H9 (cell line): ENCODE data around the gene RAPGEF6. TPM values are rescaled to one million over a fixed set of nuclear protein-coding genes. Genes with fewer than 3 reads are reported as not detected.

Experiments used
- DNase-seq: peaks from one replicate; pipeline ENCODE4 v3.0.0-alpha.2; 2017
- H2AFZ ChIP-seq: one replicate; pipeline ENCODE4 v1.6.1; 2013; ENCODE audit warnings: mild to moderate bottlenecking, low read length, control low read depth, moderate library complexity
- H2AK5ac ChIP-seq: 2 replicates; pipeline ENCODE4 v1.6.1; 2013; ENCODE audit warnings: low read length, control low read depth, mixed read lengths; ENCODE audit not compliant: insufficient read length
- H2BK120ac ChIP-seq: one replicate; pipeline ENCODE4 v1.6.1; 2013; ENCODE audit warnings: low read depth, mild to moderate bottlenecking, low read length, control low read depth, inconsistent platforms; ENCODE audit not compliant: poor library complexity, severe bottlenecking
- H2BK12ac ChIP-seq: 2 replicates; pipeline ENCODE4 v1.6.1; 2013; ENCODE audit warnings: low read length, control low read depth, mixed read lengths, low read depth; ENCODE audit not compliant: insufficient read length
- H2BK15ac ChIP-seq: 2 replicates; pipeline ENCODE4 v1.6.1; 2013; ENCODE audit warnings: low read depth, low read length, control low read depth
- H2BK20ac ChIP-seq: one replicate; pipeline ENCODE4 v1.6.1; 2013; ENCODE audit warnings: low read depth, mild to moderate bottlenecking, low read length, control low read depth, inconsistent platforms; ENCODE audit not compliant: poor library complexity, severe bottlenecking
- H2BK5ac ChIP-seq: 2 replicates; pipeline ENCODE4 v1.6.1; 2013; ENCODE audit warnings: low read length, control low read depth, mixed read lengths; ENCODE audit not compliant: insufficient read length
- H3K14ac ChIP-seq: 2 replicates; pipeline ENCODE4 v1.6.1; 2013; ENCODE audit warnings: low read length, control low read depth; ENCODE audit not compliant: insufficient read depth
- H3K18ac ChIP-seq: 2 replicates; pipeline ENCODE4 v1.6.1; 2013; ENCODE audit warnings: low read depth, mild to moderate bottlenecking, mixed read lengths, low read length, control low read depth; ENCODE audit not compliant: insufficient read length
- H3K23ac ChIP-seq: 2 replicates; pipeline ENCODE4 v1.6.1; 2013; ENCODE audit warnings: low read length, control low read depth, mixed read lengths, low read depth; ENCODE audit not compliant: insufficient read length
- H3K23me2 ChIP-seq: 2 replicates; pipeline ENCODE4 v1.6.1; 2013; ENCODE audit warnings: low read depth, mild to moderate bottlenecking, mixed read lengths, low read length, control low read depth; ENCODE audit not compliant: insufficient read length, poor library complexity, severe bottlenecking
- H3K27ac ChIP-seq: 2 replicates; pipeline ENCODE4 v1.5.1; 2013; ENCODE audit warnings: low read length, control low read depth, mixed read lengths, low read depth; ENCODE audit not compliant: insufficient read length
- H3K27me3 ChIP-seq: 2 replicates; pipeline ENCODE4 v1.6.1; 2013; ENCODE audit warnings: low read length, control low read depth, inconsistent platforms; ENCODE audit not compliant: insufficient read depth
- H3K4ac ChIP-seq: 2 replicates; pipeline ENCODE4 v1.6.1; 2013; ENCODE audit warnings: low read depth, mild to moderate bottlenecking, control low read depth, inconsistent platforms, low read length, moderate library complexity
- H3K4me1 ChIP-seq: 2 replicates; pipeline ENCODE4 v1.6.1; 2013; ENCODE audit warnings: low read length, control low read depth, inconsistent platforms; ENCODE audit not compliant: insufficient read depth
- H3K4me2 ChIP-seq: 2 replicates; pipeline ENCODE4 v1.6.1; 2013; ENCODE audit warnings: low read length, control low read depth, mixed read lengths; ENCODE audit not compliant: insufficient read length, insufficient read depth
- H3K56ac ChIP-seq: 2 replicates; pipeline ENCODE4 v1.6.1; 2013; ENCODE audit warnings: low read depth, mild to moderate bottlenecking, mixed read lengths, low read length, control low read depth; ENCODE audit not compliant: insufficient read length
- H3K79me1 ChIP-seq: 2 replicates; pipeline ENCODE4 v1.6.1; 2013; ENCODE audit warnings: low read depth, mild to moderate bottlenecking, moderate library complexity, low read length, control low read depth, inconsistent platforms; ENCODE audit not compliant: insufficient read depth, poor library complexity, severe bottlenecking
- H3K79me2 ChIP-seq: 2 replicates; pipeline ENCODE4 v1.6.1; 2013; ENCODE audit warnings: low read length, control low read depth, inconsistent platforms; ENCODE audit not compliant: insufficient read depth
- H3K9ac ChIP-seq: 2 replicates; pipeline ENCODE4 v1.6.1; 2013; ENCODE audit warnings: low read length, control low read depth, mixed read lengths; ENCODE audit not compliant: insufficient read length; ENCODE audit errors: extremely low read depth
- H3K9me3 ChIP-seq: one replicate; pipeline ENCODE4 v1.6.1; 2013; ENCODE audit warnings: low read depth, low read length, inconsistent platforms; ENCODE audit not compliant: control insufficient read depth
- H3T11ph ChIP-seq: one replicate; pipeline ENCODE4 v1.6.1; 2013; ENCODE audit warnings: mild to moderate bottlenecking, low read length, control low read depth, inconsistent platforms
- H4K20me1 ChIP-seq: one replicate; pipeline ENCODE4 v1.6.1; 2013; ENCODE audit not compliant: control insufficient read depth, insufficient read length, insufficient read depth
- H4K5ac ChIP-seq: 2 replicates; pipeline ENCODE4 v1.6.1; 2013; ENCODE audit warnings: low read depth, mild to moderate bottlenecking, mixed read lengths, low read length, control low read depth; ENCODE audit not compliant: insufficient read length
- H4K8ac ChIP-seq: replicated peaks from 2 replicates; pipeline ENCODE4 v1.6.1; 2013; ENCODE audit warnings: low read length, control low read depth, mixed read lengths, low read depth; ENCODE audit not compliant: insufficient read length
- H4K91ac ChIP-seq: 2 replicates; pipeline ENCODE4 v1.6.1; 2013; ENCODE audit warnings: low read depth, mild to moderate bottlenecking, moderate library complexity, mixed read lengths, low read length, control low read depth; ENCODE audit not compliant: insufficient read length
- H3K27ac Mint-ChIP-seq, 3 experiments: 2 replicates in 2 of 3; 3 replicates in 1 of 3; pipeline ENCODE4 v1.8.0; 2020 to 2021; ENCODE audit warnings: mixed read lengths in 3 of 3, mild to moderate bottlenecking in 1 of 3, moderate library complexity in 1 of 3
- H3K27me3 Mint-ChIP-seq: 2 replicates; pipeline ENCODE4 v1.8.0; 2021; ENCODE audit warnings: low read depth, mild to moderate bottlenecking, moderate library complexity, mixed read lengths
- H3K36me3 Mint-ChIP-seq, 3 experiments: 2 replicates in 2 of 3; 3 replicates in 1 of 3; pipeline ENCODE4 v1.8.0; 2020 to 2021; ENCODE audit warnings: low read depth in 3 of 3, mixed read lengths in 3 of 3; ENCODE audit not compliant: insufficient read depth in 1 of 3
- H3K4me1 Mint-ChIP-seq, 2 experiments: 2 replicates each; pipeline ENCODE4 v1.8.0; 2020; ENCODE audit warnings: mixed read lengths in 2 of 2
- H3K4me3 Mint-ChIP-seq, 2 experiments: 2 replicates in 1 of 2; 3 replicates in 1 of 2; pipeline ENCODE4 v1.8.0; 2020 to 2021; ENCODE audit warnings: mild to moderate bottlenecking in 2 of 2, mixed read lengths in 2 of 2, moderate library complexity in 1 of 2
- H3K9me3 Mint-ChIP-seq, 2 experiments: 2 replicates in 1 of 2; 3 replicates in 1 of 2; pipeline ENCODE4 v1.8.0; 2020; ENCODE audit warnings: mild to moderate bottlenecking in 2 of 2, mixed read lengths in 2 of 2, moderate library complexity in 1 of 2
- WGBS: extraction: QIAGEN DNeasy Blood & Tissue Kit; methylation state at CpG from one replicate; pipeline ENCODE4 v1.1.7; 2013; ENCODE audit warnings: missing lambda C conversion rate, low lambda C conversion rate, mixed read lengths; ENCODE audit not compliant: insufficient read length; ENCODE audit errors: extremely low coverage; 5-methylcytosine and 5-hydroxymethylcytosine counted together
- total RNA-seq: library from RNA; stranded (reverse); gene quantifications from 2 replicates; pipeline ENCODE4 v1.2.1, GENCODE V29; 2021
- TF ChIP-seq, protein P1 (sequence below): fragments of 200-600 bp; sonication (generic); conservative IDR thresholded peaks from 3 replicates; pipeline ENCODE4 v1.8.0; 2021; ENCODE audit warnings: antibody characterized with exemption, mild to moderate bottlenecking

RAPGEF6 gene
- total RNA-seq, 1 experiment from 2014 or later, result 19.7 TPM

DNA sequence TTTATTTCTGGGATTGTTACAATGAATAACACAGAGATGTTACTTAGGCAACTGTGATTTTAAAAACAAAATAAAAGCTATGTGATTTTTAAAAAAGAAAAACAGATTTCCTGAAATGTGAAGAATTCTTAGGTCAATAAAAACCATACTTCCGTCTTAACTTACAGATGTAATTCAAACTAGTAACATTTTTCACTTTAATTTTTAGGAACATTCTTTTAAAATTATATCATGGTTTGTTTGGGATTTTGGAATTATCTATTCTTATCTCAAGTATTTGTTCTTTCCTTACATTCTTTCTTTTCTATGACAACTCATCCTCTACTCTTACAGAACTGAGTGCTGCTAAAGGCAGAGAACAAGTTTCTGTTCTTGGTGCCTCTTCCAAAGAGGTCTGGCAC, 159.5 kb downstream of the RAPGEF6 start:
- TF ChIP-seq, protein P1, sequence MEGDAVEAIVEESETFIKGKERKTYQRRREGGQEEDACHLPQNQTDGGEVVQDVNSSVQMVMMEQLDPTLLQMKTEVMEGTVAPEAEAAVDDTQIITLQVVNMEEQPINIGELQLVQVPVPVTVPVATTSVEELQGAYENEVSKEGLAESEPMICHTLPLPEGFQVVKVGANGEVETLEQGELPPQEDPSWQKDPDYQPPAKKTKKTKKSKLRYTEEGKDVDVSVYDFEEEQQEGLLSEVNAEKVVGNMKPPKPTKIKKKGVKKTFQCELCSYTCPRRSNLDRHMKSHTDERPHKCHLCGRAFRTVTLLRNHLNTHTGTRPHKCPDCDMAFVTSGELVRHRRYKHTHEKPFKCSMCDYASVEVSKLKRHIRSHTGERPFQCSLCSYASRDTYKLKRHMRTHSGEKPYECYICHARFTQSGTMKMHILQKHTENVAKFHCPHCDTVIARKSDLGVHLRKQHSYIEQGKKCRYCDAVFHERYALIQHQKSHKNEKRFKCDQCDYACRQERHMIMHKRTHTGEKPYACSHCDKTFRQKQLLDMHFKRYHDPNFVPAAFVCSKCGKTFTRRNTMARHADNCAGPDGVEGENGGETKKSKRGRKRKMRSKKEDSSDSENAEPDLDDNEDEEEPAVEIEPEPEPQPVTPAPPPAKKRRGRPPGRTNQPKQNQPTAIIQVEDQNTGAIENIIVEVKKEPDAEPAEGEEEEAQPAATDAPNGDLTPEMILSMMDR, result no peak
- Histone ChIP-seq H3K23me2 (no peaks in the 10 kb centered on the region), H3K18ac (no peak overlapping the region), H3K14ac (no peak overlapping the region), H3K79me1 (no peaks in the 10 kb centered on the region), H3K9me3 (no peaks in the 10 kb centered on the region), H2BK12ac (no peak overlapping the region), H3T11ph (no peak overlapping the region), H3K4me2 (no peak overlapping the region), H4K91ac (no peak overlapping the region), H3K27ac (no peak overlapping the region), H2BK15ac (no peak overlapping the region), H3K56ac (no peak overlapping the region), H2BK5ac (no peak overlapping the region), H3K9ac (no peak overlapping the region), H3K27me3 (no peaks in the 10 kb centered on the region), H3K79me2 (no peaks in the 10 kb centered on the region), H4K20me1 (no peaks in the 10 kb centered on the region), H2BK20ac (no peak overlapping the region), H3K4me1 (no peaks in the 10 kb centered on the region), H2BK120ac (no peak overlapping the region), H4K8ac (no peak overlapping the region), H2AFZ (no peak overlapping the region), H4K5ac (no peak overlapping the region), H3K23ac (no peak overlapping the region), H3K4ac (no peak overlapping the region), H2AK5ac (no peak overlapping the region)
- Mint-ChIP-seq H3K27me3 (no peaks in the 10 kb centered on the region), H3K27ac (no peak overlapping the region), H3K4me1 (peaks cover 5% of the 10 kb centered on the region in 2 experiments; a peak in 1 of 4 replicates), H3K36me3 (peaks cover 3 to 19% (median 11%) of the 10 kb centered on the region in 3 experiments; a peak in 5 of 7 replicates), H3K9me3 (no peaks in the 10 kb centered on the region), H3K4me3 (no peak overlapping the region)
- no CpG with 5 or more reads among the region's 1 CpG for WGBS
- no peak for DNase-seq
